Ishikawa (cell line): Measurements from ENCODE around the gene CABLES1.

Experiments
- CEBPB ChIP-seq: IDR thresholded peaks from 2 replicates; pipeline ENCODE4 v1.6.1; 2012
- EGR1 ChIP-seq: IDR thresholded peaks from 2 replicates; pipeline ENCODE4 v1.6.1; 2012
- NFIC ChIP-seq: IDR thresholded peaks from 2 replicates; pipeline ENCODE4 v1.6.1; 2012
- TAF1 ChIP-seq: IDR thresholded peaks from 2 replicates; pipeline ENCODE4 v1.6.1; 2012; ENCODE audit warnings: low read depth, mild to moderate bottlenecking
- TCF12 ChIP-seq: IDR thresholded peaks from 2 replicates; pipeline ENCODE4 v1.6.1; 2012; ENCODE audit warnings: low read depth

DNA sequence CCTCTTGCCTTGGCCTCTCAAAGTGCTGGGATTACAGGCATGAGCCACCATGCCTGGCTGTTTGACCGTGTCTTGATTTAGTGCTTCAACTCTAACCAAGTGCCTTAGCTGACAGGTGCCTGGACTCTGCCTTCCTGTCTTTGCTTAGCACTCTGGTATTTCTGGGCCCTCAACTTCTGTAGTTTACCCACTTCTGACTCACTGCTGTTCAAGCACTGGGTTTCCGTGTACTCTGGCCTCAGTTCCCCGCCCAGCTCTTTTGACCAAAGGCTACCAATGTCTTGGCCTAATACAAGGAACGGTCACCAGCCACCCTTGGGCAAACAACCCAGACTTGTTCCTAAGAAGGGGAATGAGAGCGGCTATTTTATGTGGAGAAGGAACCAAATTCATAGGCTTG, 35.7 kb upstream of the CABLES1 start:
- TF ChIP-seq CEBPB = no peak
- TF ChIP-seq TAF1 = no peak
- no peak for TF ChIP-seq EGR1
- TF ChIP-seq TCF12 = no peak
- TF ChIP-seq NFIC = no peak
